ENCODE results near the gene LTBP3.

- TF ChIP-seq POLR2A (IDR thresholded peaks at IDR 0.05; ENCODE audit: low read depth, low read length) (no peak), CTCF (IDR thresholded peaks at IDR 0.05; ENCODE audit: extremely low read depth in 1 of 2, insufficient read depth in 1 of 2, low read depth in 1 of 2, low read length in 2 of 2) (no peak), MAX (IDR thresholded peaks at IDR 0.05; ENCODE audit: insufficient read depth, insufficient read length) (no peak), POLR2AphosphoS5 (IDR thresholded peaks at IDR 0.05; ENCODE audit: insufficient read depth, low read depth, low read length) (no peak)
These were observed 19.0 kb downstream of the LTBP3 start for GRCh38 chr11:65538915-65539743.

Data from endothelial cell of umbilical vein (primary cell).